Astrocyte (in vitro differentiated cells and primary cell): Measurements from ENCODE around the gene MARK2.

Experiments
- CTCF ChIP-seq: IDR thresholded peaks from 2 replicates; pipeline ENCODE4 v1.5.1; 2011; ENCODE audit warnings: low read depth, mild to moderate bottlenecking, inconsistent platforms, low read length, moderate library complexity; ENCODE audit not compliant: insufficient read depth
- EZH2 ChIP-seq: IDR thresholded peaks from 2 replicates; pipeline ENCODE4 v1.6.1; 2012; ENCODE audit warnings: mild to moderate bottlenecking, low read length, inconsistent platforms; ENCODE audit not compliant: insufficient read depth

GRCh38 chr11:63791495-63792167 lies 47.3 kb upstream of the MARK2 start:
- TF ChIP-seq CTCF = no peak
- no peak for TF ChIP-seq EZH2
